Measurements from ENCODE around the gene TNXB.

DNA sequence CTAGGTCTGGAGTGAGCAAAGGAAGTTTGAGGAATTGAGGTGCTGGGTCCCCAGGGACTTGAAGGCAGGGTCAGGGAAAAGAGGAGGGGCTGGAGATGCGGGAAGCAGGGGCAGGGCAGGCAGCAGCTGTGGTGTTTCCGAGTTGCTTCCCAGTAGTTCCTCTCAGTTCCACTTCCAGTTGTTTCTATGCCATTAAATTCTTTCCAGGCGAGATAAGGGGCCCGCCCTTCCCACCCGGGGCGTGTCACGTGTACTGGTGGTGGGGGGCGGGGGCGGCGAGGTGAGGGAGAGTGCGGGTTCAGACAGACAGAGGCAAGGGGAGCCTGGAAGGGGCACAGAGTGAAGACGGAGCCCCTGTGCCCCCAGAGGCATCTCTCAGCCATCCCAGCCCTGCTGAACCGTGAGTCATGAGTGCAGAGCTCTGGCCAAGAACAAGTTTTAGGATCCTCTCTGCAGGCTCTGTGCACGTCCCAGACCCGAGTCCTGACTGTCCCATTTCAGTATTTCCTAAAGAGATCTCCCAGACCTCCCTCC, 977 bp downstream of the TNXB start:
- TF ChIP-seq EZH2 (IDR thresholded peaks at IDR 0.05; ENCODE audit: borderline replicate concordance, low read length): no peak
- TF ChIP-seq, protein P1, sequence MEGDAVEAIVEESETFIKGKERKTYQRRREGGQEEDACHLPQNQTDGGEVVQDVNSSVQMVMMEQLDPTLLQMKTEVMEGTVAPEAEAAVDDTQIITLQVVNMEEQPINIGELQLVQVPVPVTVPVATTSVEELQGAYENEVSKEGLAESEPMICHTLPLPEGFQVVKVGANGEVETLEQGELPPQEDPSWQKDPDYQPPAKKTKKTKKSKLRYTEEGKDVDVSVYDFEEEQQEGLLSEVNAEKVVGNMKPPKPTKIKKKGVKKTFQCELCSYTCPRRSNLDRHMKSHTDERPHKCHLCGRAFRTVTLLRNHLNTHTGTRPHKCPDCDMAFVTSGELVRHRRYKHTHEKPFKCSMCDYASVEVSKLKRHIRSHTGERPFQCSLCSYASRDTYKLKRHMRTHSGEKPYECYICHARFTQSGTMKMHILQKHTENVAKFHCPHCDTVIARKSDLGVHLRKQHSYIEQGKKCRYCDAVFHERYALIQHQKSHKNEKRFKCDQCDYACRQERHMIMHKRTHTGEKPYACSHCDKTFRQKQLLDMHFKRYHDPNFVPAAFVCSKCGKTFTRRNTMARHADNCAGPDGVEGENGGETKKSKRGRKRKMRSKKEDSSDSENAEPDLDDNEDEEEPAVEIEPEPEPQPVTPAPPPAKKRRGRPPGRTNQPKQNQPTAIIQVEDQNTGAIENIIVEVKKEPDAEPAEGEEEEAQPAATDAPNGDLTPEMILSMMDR (IDR thresholded peaks at IDR 0.05; ENCODE audit: low read length): no peak
